Measurements from ENCODE around the gene MTHFSD. TPM values are rescaled to one million over a fixed set of nuclear protein-coding genes. Genes with fewer than 3 reads are reported as not detected.

The MTHFSD gene
- total RNA-seq, 1 experiment from 2014 or later, result 30.7 TPM

- Mint-ChIP-seq H3K36me3 (ENCODE audit: insufficient read depth, unreplicated experiment) (no peaks in the 10 kb centered on the region), H3K4me3 (ENCODE audit: unreplicated experiment) (no peak overlapping the region), H3K27ac (ENCODE audit: low read depth, unreplicated experiment) (no peak overlapping the region), H3K27me3 (ENCODE audit: insufficient read depth, unreplicated experiment) (peaks cover 39% of the 10 kb centered on the region), H3K9me3 (ENCODE audit: unreplicated experiment) (no peaks in the 10 kb centered on the region), H3K4me1 (ENCODE audit: insufficient read depth, unreplicated experiment) (no peaks in the 10 kb centered on the region)
- no peak for DNase-seq (ENCODE audit: unreplicated experiment)
- no peak for TF ChIP-seq CTCF (IDR thresholded peaks at IDR 0.05; ENCODE audit: unreplicated experiment)
- intact Hi-C loops (cut with micrococcal nuclease), result loop anchor here (1.0 kb wide), 1 partner anchor 699 kb away; no protein-coding TSS in a partner anchor
- no TSS peak for BruUV-seq (replicated peaks)
- ChIA-PET POLR2A (interaction anchor here (0.7 kb wide), 1 partner anchor 448 kb away, joined by 3 read pairs; no protein-coding TSS in a partner anchor), CTCF (interaction anchor here (0.5 to 10.0 kb wide), 27 partner anchors 9 to 720 kb away, joined by 3 to 249 read pairs (median 3); no protein-coding TSS in a partner anchor)
Measured at GRCh38 chr16:86520317-86521210, 34.5 kb downstream of the MTHFSD start.

- peaks cover 43% of the 10 kb centered on the region for H3K27me3 Mint-ChIP-seq (ENCODE audit: insufficient read depth, unreplicated experiment)
- CTCF ChIA-PET, result interaction anchor here (0.6 to 10.0 kb wide), 26 partner anchors 9 to 720 kb away, joined by 3 to 249 read pairs (median 4); no protein-coding TSS in a partner anchor
- DNase-seq (ENCODE audit: unreplicated experiment), result peak; percentile 50
- no peaks in the 10 kb centered on the region for H3K9me3 Mint-ChIP-seq (ENCODE audit: unreplicated experiment)
- H3K4me3 Mint-ChIP-seq (ENCODE audit: unreplicated experiment), result no peak overlapping the region
- POLR2A ChIA-PET, result no interaction called here
- no TSS peak for BruUV-seq (replicated peaks)
- H3K36me3 Mint-ChIP-seq (ENCODE audit: insufficient read depth, unreplicated experiment), result no peaks in the 10 kb centered on the region
- no peaks in the 10 kb centered on the region for H3K4me1 Mint-ChIP-seq (ENCODE audit: insufficient read depth, unreplicated experiment)
- H3K27ac Mint-ChIP-seq (ENCODE audit: low read depth, unreplicated experiment), result no peak overlapping the region
- intact Hi-C loops (cut with micrococcal nuclease), result loop anchor here (1.0 to 10.0 kb wide), 2 partner anchors 265 to 698 kb away; no protein-coding TSS in a partner anchor
- TF ChIP-seq CTCF (IDR thresholded peaks at IDR 0.05; ENCODE audit: unreplicated experiment), result peak; percentile 83
Measured at GRCh38 chr16:86519649-86520316, 35.3 kb downstream of the MTHFSD start.

- Mint-ChIP-seq H3K27me3 (ENCODE audit: insufficient read depth, unreplicated experiment) (peaks cover 46% of the 10 kb centered on the region), H3K36me3 (ENCODE audit: insufficient read depth, unreplicated experiment) (no peaks in the 10 kb centered on the region), H3K4me1 (ENCODE audit: insufficient read depth, unreplicated experiment) (no peaks in the 10 kb centered on the region), H3K27ac (ENCODE audit: low read depth, unreplicated experiment) (no peak overlapping the region), H3K9me3 (ENCODE audit: unreplicated experiment) (no peaks in the 10 kb centered on the region), H3K4me3 (ENCODE audit: unreplicated experiment) (no peak overlapping the region)
- BruUV-seq (replicated peaks), result no TSS peak
- ChIA-PET POLR2A (no interaction called here), CTCF (interaction anchor here (0.6 to 10.0 kb wide), 23 partner anchors 9 to 698 kb away, joined by 3 to 249 read pairs (median 4); no protein-coding TSS in a partner anchor)
- intact Hi-C loops (cut with micrococcal nuclease), result loop anchor here (10.0 kb wide), 1 partner anchor 264 kb away; no protein-coding TSS in a partner anchor
- DNase-seq (ENCODE audit: unreplicated experiment), result no peak
- TF ChIP-seq CTCF (IDR thresholded peaks at IDR 0.05; ENCODE audit: unreplicated experiment), result no peak
Measured at GRCh38 chr16:86519007-86519648, 35.9 kb downstream of the MTHFSD start.
